ENCODE measurements around the gene ZBTB46.

Gene ZBTB46

GRCh38 chr20:63829945-63830835 is 874 bp downstream of the ZBTB46 start:
- Histone ChIP-seq H2AFZ (ENCODE audit: low read depth) (no peak overlapping the region), H3K4me1 (ENCODE audit: low read depth, poor library complexity, severe bottlenecking) (no peaks in the 10 kb centered on the region)

GRCh38 chr20:63829603-63829944 is 1.5 kb downstream of the ZBTB46 start:
- H2AFZ ChIP-seq (ENCODE audit: low read depth), result no peak overlapping the region

More at GRCh38 chr20:63829945-63830835, 874 bp downstream of the ZBTB46 start:
- H3K79me2 ChIP-seq (ENCODE audit: insufficient read depth, low read depth), result no peaks in the 10 kb centered on the region
- no peak overlapping the region for H3K4me2 ChIP-seq
- H4K20me1 ChIP-seq (ENCODE audit: insufficient read depth), result no peaks in the 10 kb centered on the region
- peaks cover 57% of the 10 kb centered on the region for H3K27me3 ChIP-seq (ENCODE audit: insufficient read depth, low read depth)
- TF ChIP-seq, protein P1, sequence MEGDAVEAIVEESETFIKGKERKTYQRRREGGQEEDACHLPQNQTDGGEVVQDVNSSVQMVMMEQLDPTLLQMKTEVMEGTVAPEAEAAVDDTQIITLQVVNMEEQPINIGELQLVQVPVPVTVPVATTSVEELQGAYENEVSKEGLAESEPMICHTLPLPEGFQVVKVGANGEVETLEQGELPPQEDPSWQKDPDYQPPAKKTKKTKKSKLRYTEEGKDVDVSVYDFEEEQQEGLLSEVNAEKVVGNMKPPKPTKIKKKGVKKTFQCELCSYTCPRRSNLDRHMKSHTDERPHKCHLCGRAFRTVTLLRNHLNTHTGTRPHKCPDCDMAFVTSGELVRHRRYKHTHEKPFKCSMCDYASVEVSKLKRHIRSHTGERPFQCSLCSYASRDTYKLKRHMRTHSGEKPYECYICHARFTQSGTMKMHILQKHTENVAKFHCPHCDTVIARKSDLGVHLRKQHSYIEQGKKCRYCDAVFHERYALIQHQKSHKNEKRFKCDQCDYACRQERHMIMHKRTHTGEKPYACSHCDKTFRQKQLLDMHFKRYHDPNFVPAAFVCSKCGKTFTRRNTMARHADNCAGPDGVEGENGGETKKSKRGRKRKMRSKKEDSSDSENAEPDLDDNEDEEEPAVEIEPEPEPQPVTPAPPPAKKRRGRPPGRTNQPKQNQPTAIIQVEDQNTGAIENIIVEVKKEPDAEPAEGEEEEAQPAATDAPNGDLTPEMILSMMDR (conservative IDR thresholded peaks at IDR 0.05; ENCODE audit: low read depth, low read length), result no peak
- H3K9ac ChIP-seq, result no peak overlapping the region
- no peak overlapping the region for H3K27ac ChIP-seq
- H3K36me3 ChIP-seq (ENCODE audit: insufficient read depth), result no peaks in the 10 kb centered on the region
- no peak overlapping the region for H3K4me3 ChIP-seq (IDR thresholded peaks at IDR 0.05; ENCODE audit: insufficient read depth, low read depth, low read length)

DNA sequence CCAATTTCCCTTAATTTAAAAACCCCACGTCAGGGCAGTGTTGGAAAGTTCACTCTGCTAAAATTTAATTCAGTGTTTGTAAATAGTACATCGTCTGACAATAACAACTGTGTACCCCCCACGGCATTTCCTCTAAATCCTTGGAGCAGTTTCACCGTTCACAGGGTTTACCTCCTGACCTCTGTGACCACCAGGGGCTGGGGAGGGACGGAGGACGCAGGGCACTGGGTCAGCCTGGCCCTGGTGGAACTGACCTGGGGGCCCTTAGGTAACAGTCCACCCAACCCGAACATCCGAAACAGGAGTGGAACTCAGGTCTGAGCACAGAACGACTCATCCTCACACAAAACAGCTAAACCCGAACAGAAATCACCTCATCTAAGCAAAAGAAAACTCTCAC is 2.1 kb downstream of the ZBTB46 start:
- Histone ChIP-seq H4K20me1 (ENCODE audit: insufficient read depth) (no peaks in the 10 kb centered on the region), H3K9ac (no peak overlapping the region), H3K4me2 (no peak overlapping the region), H3K79me2 (ENCODE audit: insufficient read depth, low read depth) (no peaks in the 10 kb centered on the region), H3K27me3 (ENCODE audit: insufficient read depth, low read depth) (peaks cover 62% of the 10 kb centered on the region), H2AFZ (ENCODE audit: low read depth) (no peak overlapping the region), H3K4me3 (IDR thresholded peaks at IDR 0.05; ENCODE audit: insufficient read depth, low read depth, low read length) (no peak overlapping the region), H3K27ac (no peak overlapping the region), H3K36me3 (ENCODE audit: insufficient read depth) (no peaks in the 10 kb centered on the region), H3K4me1 (ENCODE audit: low read depth, poor library complexity, severe bottlenecking) (no peaks in the 10 kb centered on the region)
- TF ChIP-seq, protein P1 (conservative IDR thresholded peaks at IDR 0.05; ENCODE audit: low read depth, low read length), result no peak

More at GRCh38 chr20:63829603-63829944, 1.5 kb downstream of the ZBTB46 start:
- H3K27me3 ChIP-seq (ENCODE audit: insufficient read depth, low read depth), result peaks cover 60% of the 10 kb centered on the region
- H3K4me3 ChIP-seq (IDR thresholded peaks at IDR 0.05; ENCODE audit: insufficient read depth, low read depth, low read length), result no peak overlapping the region
- TF ChIP-seq, protein P1 (conservative IDR thresholded peaks at IDR 0.05; ENCODE audit: low read depth, low read length), result no peak
- no peaks in the 10 kb centered on the region for H3K4me1 ChIP-seq (ENCODE audit: low read depth, poor library complexity, severe bottlenecking)
- H3K27ac ChIP-seq, result no peak overlapping the region
- H3K4me2 ChIP-seq, result no peak overlapping the region
- H3K36me3 ChIP-seq (ENCODE audit: insufficient read depth), result no peaks in the 10 kb centered on the region
- H4K20me1 ChIP-seq (ENCODE audit: insufficient read depth), result no peaks in the 10 kb centered on the region
- no peaks in the 10 kb centered on the region for H3K79me2 ChIP-seq (ENCODE audit: insufficient read depth, low read depth)
- H3K9ac ChIP-seq, result no peak overlapping the region

DNA sequence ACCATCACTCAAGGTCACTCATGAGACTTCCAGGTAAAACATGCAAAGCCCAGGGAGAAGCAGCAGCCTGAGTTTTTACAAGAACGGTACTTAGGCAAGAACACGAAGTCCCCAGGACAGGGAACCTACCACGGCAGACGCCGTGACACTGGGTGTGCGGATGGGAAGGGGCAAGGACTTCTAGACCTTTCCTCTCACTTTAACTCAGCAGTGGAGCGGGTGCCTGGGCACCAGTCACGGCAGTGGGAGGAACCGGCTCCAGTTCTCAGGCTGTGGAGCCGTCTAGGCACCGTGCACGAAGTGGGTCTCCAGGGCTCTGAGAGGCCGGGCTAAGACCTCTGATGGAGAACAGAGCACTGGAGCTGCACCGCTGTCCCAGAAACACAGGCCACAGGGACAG is 2.5 kb downstream of the ZBTB46 start:
- no peaks in the 10 kb centered on the region for H3K36me3 ChIP-seq (ENCODE audit: insufficient read depth)
- peaks cover 63% of the 10 kb centered on the region for H3K27me3 ChIP-seq (ENCODE audit: insufficient read depth, low read depth)
- no peak overlapping the region for H3K4me3 ChIP-seq (IDR thresholded peaks at IDR 0.05; ENCODE audit: insufficient read depth, low read depth, low read length)
- H4K20me1 ChIP-seq (ENCODE audit: insufficient read depth), result no peaks in the 10 kb centered on the region
- H3K9ac ChIP-seq, result no peak overlapping the region
- no peak overlapping the region for H3K27ac ChIP-seq
- no peaks in the 10 kb centered on the region for H3K4me1 ChIP-seq (ENCODE audit: low read depth, poor library complexity, severe bottlenecking)
- TF ChIP-seq, protein P1 (conservative IDR thresholded peaks at IDR 0.05; ENCODE audit: low read depth, low read length), result no peak
- H3K79me2 ChIP-seq (ENCODE audit: insufficient read depth, low read depth), result no peaks in the 10 kb centered on the region
- H2AFZ ChIP-seq (ENCODE audit: low read depth), result no peak overlapping the region
- no peak overlapping the region for H3K4me2 ChIP-seq

All from KMS-11 (cell line).